GM19023 (cell line): Measurements from ENCODE around the gene GCSH.

Source experiments
- ATAC-seq: cut with Tn5 transposase; IDR thresholded peaks from one replicate; pipeline ENCODE4 v1.9.1; 2021; ENCODE audit warnings: mild to moderate bottlenecking, moderate library complexity; ENCODE audit not compliant: unreplicated experiment

Gene GCSH

DNA sequence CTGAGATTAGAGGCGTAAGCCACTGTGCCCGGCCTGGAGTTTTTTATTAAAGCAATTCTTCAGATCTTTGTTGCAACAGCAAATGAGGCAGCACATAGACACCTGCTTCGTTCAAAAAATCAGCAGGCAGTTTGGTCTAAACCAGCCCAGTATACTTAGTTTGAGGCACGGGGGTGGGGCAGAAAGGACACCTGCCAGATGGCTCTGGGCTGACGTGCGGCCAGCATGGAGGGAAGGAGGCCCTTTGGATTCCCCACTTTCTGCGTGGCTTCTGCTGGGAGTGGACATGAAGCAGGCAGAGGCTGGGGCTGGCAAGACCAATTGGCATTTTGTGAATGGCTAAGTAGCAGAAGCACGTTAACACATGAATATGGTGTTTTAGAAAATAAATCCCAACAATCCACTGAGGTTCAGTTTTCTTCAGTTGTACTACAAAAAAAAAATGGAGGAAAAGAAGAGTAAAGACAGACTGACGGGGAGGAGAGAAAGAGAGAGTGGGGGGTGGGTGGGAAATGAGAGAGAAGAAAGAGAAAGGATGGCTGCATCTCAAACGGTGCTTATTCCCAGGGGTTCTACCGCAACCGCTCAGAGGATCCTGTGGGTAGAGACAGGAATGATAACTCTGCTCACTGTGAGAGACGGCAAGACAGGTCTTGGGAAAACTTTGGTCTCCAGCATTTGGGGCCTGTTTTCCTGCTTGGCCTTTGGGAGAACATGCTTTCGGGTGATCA, 35.5 kb downstream of the GCSH start:
- no peak for ATAC-seq

DNA sequence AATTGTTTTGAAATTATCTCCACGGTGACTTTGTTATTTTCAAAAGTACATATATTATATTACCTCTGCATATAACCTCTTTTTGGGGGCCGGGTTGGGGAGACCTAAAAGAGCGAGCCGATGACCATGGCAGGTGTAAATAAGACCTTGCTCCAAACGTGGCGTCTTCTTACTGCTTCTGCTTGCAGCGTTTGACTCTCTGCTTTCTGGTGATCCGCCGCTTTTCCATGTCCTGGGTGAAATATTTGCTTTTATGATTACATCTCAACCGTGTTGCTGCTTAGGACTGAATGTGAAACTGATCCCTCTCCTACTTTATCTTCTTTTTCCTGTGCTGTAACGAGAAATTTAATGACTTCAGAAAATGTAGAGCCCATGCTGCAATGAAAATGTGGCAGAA, 42.4 kb downstream of the GCSH start:
- ATAC-seq, result no peak

DNA sequence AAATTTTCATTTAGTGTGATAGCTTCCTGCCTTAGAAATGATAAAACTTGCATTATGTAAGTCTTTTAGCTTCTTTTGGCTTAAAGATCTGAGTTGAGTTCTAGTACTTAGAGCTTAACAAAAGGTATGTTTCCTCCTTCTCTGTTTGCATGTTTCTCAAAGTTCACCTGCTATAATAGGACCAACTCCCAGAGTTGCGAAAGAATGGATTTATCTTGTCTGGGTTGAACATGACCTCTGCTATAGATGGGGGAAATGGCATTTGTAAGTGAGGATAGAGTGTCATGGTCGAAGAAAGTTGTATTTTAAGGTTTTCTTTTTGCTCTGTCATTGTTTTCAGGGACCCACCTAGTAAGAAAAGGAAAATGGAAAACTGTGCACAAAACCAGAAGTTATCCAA, 53.4 kb downstream of the GCSH start:
- no peak for ATAC-seq

DNA sequence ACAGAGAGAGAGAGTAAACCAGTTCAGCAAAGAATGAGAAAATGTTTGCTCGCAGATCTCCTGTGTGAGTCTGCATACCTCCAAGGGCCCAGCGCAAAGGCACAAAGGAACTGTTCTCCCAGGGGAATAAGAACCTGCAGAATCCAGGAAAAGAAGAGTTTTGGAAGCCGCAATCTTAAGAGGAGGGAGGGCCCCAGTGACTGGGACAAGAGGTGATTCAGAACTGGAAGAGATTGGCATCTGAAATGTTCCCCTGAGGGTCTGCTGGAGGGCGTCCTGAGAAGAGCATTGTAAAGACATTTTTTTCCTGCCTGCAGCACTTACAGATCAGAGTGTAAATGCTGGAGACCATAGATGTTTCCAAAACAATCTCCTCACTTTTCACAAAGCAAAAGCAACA, 54.5 kb downstream of the GCSH start:
- ATAC-seq, result no peak

DNA sequence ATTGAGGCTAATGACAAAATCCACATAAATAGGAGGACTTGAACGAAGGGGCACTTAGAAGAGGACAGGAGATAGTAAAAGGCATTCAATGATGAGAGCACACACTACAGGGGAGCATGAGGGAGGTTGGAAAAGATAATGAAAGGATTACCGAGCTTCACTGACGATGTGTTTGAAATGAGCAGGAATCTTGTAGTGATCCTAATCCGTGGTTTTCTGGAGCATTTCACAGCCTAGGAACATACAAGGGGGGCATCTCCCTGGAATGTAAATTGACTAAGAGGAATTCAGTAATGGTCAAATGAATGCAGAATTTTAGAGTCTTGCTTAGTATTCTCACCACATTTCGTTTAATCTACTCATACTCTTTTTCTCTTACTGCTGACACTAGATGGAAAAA, 55.4 kb downstream of the GCSH start:
- no peak for ATAC-seq

DNA sequence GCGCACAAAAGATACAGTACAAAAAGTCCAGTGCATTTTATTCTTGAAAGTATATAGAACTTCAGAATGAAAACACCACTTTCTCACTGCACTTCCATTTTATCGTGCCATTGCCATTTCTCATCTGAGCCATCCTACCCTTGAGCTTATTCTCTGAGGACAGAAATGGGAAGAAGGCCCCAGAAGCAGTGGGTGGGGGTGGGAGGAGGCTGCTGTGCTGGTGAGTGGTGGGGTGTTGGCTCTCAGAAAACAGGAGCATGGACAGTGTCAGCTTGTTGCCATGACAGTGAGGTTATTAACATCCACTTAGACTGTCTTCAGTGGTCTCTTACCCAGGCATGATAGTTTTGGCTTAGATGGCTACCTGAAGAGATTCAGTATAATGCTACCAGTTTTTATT, 56.1 kb downstream of the GCSH start:
- ATAC-seq, result no peak

DNA sequence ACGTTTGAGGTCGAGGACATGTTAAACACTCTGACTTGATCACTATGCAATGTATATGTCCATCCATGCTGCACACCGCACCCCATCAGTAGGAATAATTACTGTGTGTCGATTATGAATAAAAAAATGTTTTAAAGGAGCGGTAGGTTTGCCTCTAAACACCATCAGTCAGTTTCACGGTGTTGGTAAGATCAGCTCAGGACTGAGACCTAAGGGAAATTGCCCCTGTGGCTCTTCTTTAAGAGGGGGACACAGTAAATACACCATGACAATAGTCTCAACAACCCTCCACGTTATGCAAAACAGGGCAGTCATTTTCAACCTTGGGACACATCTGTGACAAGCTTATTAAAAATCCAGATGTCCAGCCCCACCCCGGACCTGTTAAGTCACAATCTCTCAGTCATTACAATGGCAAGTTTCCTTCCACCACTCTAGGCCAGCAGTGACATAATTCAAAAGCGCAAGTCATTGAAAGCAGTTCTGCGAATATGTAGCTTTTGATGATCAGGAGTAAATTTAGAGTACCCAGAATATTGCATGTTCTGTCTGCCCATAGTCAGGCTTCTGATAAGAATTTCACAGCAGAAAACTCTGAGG, 59.3 kb downstream of the GCSH start:
- ATAC-seq, result no peak

DNA sequence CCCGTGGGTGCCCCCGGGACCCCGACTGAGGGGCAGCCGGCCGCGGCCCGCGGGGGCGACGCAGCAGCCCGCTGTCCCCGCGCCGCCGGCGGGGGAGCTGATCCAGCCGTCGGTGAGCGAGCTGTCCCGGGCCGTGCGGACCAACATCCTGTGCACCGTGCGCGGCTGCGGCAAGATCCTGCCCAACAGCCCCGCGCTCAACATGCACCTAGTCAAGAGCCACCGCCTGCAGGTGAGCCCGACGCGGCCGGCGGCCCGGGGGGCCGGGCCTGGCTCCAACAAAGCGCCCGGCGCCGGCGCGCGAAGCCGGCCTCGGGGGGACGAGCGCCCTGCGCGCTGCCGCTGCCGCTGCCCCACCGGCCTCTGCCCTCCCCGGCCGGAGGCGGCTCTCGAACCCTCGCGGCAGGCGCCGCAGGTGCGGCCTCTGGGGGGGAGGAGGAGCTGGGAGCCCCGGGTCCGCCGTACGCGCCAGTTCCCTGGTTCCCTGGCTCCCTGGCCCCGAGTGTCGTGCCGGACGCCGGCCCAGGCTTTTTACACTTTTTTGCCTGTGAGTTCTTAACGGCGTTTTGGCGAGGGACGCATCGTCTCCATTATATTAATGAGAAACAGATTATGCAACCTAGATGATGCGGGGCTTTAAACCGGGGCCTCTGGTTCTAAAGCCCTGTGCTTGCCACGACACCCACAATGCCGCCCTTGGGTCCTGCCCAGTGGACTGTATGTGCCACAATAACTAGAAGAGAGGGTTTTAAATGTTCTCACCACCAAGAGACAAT, 60.0 kb downstream of the GCSH start:
- ATAC-seq, result peak; percentile 55

DNA sequence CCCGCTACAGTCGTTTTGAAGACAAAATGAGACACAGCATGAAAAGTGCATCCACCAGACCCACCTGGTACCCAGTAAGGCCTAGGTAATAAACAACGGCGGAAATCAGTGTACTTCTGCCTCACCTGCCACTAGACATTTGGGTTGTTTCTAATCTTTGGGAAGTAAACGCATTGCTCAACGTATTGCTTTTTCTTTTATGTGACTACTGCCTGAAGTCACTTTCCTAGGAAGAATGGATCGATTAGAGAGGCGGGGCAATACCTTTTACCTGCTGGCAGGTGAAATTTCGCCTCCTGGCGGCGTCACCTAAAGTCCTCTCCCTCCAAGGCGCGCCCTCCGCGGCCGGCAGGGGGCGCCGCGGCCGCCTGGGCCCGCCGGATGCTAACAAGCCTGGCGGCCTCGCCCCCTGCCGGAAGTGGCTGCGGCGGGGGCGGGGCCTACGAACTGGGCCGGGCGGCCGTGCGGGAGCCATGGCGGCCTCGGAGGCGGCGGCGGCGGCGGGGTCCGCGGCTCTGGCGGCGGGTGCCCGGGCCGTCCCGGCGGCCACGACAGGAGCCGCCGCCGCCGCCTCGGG, 60.7 kb downstream of the GCSH start, which contains the start of gene ATMIN:
Gene ATMIN (plus strand): TSS at position 445 of the 577 bp plus-strand sequence. CDS start 29 bp downstream, at position 474.
- ATAC-seq, result peak; percentile 91
